Purkinje cell (primary cell): Measurements from ENCODE around the gene WDR87. TPM values are rescaled to one million over a fixed set of nuclear protein-coding genes. Genes with fewer than 3 reads are reported as not detected.

Source experiments
- polyA plus RNA-seq: library from polyadenylated mRNA; unstranded; fragments of >200 nt; fragmentation: Nextera tagmentation; gene quantifications from 2 replicates; pipeline ENCODE4 v1.2.1, GENCODE V29; 2014

The WDR87 gene
- not detected in 2 replicates for polyA plus RNA-seq

DNA sequence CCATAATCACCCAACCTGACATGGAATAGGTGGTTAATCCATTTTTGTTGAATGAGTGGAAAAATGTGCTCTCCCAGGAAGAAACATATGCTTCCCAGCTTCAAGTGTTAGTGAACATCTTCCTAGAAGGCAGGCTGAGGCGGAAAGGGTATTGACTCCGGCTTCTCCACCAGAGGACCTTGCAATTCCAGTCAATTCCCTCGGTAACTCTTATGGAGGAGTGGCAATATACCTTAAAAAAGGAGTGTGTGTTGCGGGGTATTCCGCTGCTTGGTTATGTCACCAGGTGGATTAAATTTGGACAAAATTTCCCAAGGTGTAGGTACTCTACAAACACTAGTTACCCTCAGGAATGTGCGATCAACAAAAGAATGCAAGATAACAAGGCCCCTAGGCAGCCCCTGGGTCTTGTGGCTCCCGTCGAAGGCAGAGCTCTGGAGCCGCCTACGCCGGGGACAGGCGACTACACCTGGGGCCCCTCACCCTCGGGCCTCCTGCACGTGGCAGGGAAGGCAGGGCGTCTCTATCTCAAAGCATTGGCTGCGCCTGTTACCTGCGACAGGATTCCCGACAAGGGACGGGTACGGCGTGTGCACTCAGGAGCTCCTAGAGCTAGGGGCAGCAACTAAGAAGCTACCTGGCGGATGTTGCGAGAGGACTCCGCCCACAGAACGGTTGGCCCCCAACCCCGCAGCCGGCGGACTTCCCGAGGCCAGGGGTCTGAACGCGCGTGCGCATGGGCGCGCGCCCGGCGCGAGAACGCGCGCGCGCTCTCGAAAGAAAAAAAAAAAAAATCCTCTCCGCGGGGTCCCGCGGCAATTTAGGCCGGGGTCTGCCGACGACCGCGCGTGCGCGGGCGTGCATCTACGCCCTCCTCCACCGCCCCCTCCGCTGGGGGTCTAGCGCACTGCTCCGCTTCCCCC is at the start of gene WDR87:
Gene WDR87 (minus strand): TSS at position 649 of the 923 bp plus-strand sequence. CDS start 8,355 bp downstream, outside the sequence.

DNA sequence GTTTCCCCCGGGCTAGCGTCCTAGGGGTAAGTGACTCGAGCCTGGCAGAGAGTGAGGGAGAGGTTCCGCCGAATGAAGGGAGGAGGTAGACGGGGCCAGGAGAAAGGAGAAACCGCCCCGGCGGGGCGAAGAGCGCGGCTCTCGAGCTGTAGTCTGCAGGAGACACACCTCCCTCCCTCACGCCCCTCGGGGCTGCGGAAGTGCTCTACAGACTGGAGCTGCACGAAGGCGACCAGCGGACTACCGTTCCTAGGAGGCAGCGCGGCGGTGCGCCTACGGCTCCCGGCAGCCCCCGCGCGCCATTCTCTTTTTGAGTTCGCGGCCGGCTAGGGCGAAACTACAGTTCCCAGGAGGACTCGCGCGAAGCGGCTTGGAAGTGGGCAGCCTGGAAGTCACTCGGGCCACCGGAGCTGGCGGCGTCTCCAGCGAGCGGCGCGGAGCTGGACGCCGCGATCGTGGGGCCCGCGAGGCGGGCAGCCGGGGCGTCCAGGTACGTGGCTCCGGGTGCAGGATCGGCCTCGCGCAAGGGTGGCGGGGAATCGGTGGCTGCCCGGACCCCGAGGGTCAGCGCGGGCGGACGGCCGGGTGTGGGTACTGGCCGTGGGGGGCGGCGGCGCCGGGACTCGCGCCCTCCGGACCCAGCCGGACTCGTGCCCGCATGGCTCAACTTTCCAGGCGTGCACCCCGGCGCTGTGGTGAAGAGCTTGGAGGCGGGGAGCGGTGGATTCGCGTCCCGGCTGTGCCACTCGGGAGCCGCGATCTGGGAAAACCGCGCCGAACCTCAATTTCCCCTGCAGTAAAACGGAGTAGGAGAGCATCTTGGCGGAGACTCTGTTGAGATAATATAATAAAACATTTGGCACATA is 708 bp upstream of the WDR87 start, which contains the start of gene SIPA1L3:
Gene SIPA1L3 (plus strand): TSS at position 340 of the 866 bp plus-strand sequence. CDS start 174,358 bp downstream, outside the sequence.

Other genes with a start within 250 kb of the WDR87 start
- gene ZNF607, start 186.8 kb downstream of the WDR87 start, polyA plus RNA-seq, result 0.97 and 3.6 TPM in 2 replicates
- gene ZNF573, start 127.0 kb downstream of the WDR87 start, polyA plus RNA-seq, result 10.3 and 15.9 TPM in 2 replicates
- 1.5 and 2.0 TPM in 2 replicates for gene SIPA1L3, start 614 bp upstream of the WDR87 start, polyA plus RNA-seq